ENCODE data around the gene AKT1S1.
"Not testable (repeated sequence)": the region's sequence is repeated elsewhere in the genome, so short reads cannot be mapped to it uniquely, and the experiment has no call there.

AKT1S1 gene

DNA sequence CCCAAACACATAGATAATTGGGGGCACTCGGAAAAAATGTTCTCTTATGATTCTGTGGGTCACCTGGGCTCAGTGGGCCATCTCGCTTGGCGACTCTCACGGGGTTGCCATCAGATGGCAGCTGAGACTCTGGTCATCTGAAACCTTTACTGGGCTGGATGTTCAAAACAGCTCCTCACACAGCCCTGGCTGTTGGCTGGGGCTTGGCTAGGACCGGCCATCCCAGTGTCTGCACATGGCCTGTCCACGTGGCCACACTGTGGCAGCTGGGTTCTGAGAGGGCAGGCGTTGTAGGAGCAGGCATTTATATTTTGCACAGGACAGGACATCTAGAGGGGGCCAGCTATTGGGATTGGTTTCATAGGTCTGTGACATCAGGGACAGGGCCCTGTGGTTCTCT lies 43.6 kb downstream of the AKT1S1 start:
- DNase-seq, result no peak

DNA sequence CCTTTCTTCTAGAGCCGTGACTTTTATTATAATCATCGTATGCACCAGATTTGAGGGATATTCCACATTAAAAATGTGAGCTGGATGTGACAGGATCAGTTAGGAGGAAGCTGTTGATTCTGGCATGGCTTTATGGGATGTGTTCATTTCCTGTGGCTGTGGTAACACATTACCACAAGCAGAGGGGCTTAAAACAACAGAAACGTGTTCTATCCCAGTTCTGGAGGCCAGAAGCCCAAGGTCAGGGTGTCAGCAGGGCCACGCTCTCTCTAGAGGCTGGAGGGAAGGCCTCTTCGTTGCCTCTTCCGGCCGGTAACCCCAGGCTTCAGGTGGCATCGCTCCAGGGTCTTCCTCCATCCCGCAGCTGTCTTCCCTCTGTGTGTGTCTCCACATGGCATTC lies 44.6 kb downstream of the AKT1S1 start:
- DNase-seq, result no peak

DNA sequence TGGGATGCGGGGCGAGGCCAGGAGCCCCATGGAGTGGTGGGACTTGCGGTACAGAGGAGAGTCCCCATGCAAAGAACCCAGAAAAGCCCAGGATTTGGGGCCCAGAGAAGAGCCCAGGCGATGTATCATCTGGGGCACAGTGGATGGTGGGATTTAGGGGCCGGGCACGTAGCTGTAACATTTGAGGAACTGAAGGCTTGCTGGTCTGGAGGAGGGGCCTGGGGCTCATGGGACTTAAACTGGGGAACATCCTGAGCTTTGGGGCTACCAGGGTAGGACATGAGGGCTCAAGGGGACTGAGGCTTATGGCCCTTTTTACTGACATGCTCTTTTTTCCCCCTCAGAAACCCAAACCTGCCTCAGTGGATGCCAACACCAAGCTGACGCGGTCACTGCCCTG lies 45.6 kb downstream of the AKT1S1 start:
- DNase-seq, result no peak

DNA sequence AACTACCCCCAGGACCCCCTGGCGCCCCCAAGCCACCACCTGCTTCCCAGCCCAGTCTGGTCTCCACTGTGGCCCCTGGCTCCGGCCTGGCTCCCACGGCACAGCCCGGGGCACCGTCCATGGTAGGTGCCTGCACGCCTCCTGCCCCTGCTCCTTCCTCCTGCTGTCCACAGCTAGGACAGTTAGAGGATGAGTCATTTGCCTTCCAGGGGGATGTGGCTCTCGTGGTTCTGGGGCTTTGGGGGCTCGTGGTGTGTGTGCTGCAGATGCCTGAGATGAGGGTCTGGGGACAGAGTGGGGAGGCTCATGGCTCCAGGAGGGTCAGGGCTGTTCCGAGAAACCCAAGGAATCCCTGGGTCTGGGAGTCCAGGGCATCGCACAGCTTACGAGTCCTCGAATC lies 46.4 kb downstream of the AKT1S1 start:
- DNase-seq, result no peak

DNA sequence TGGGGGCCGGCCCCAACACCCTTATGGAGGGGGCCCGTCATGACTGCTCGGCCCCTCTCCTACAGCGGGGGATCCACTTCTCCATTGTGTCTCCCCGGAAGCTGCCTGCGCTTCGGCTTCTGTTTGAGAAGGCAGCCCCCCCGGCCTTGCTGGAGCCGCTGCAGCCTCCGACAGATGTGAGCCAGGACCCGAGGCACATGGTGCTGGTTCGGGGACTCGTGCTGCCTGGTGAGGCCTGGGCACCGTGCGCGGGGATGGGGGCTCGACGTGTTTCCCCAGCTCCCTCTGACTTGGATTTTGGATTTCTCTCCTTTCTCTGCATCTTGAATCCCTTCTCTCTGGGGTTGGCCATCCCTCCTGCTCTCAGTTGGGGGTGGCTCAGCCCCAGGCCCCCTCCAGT lies 47.4 kb downstream of the AKT1S1 start:
- no peak for DNase-seq

DNA sequence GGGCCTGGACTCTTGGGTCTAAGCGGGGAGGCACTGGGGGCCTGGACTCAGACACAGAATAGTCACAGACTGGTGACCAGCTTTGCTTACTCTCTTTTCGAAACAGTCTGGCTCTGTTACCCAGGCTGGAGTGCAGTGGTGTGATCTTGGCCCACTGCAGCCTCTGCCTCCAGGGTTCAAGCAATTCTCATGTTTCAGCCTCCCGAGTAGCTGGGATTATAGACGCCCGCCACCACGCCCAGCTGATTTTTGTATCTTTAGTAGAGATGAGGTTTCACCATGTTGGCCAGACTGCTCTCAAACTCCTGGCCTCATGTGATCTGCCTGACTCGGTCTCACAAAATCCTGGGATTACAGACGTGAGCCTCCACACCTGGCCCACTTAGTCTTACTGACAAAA lies 48.0 kb downstream of the AKT1S1 start:
- no peak for DNase-seq

DNA sequence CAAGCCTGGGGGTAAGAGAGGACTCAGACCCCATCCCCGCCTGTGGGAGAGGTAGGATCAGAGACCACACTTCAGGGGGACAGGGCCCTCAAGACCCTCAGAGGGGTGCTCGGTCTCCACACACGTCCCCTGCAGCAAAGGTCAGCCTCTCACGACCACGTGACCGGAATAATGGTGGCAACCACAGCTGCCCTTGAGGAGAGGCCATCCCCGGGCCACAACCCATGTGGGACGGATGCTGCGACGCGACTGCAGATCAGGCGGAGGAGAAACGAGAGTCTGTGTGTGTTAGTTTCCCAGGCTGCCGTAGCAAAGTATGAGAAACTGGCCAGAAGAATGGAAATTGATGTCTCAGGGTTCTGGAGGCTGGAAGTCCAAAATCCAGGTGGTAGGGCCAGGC lies 50.1 kb downstream of the AKT1S1 start:
- DNase-seq, result no peak

DNA sequence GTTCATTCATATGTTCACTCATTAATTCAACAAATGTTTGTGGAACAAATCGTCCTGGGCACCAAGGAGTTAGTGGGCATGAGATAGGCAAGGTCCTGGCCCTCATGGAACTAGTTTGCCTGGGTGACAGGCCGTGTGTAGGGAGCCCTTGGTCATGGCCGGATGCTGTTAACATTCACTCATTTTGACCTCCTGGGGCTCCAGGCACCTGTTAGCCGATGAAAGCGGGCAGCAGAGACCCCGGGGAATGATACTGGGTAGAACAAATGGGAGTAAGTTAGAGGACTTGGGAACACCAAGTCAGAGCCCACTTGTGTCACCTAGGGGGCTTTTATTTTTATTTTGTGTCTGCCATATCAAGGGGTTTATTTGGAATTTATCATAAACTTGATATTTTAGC lies 52.5 kb downstream of the AKT1S1 start:
- DNase-seq, result no peak

DNA sequence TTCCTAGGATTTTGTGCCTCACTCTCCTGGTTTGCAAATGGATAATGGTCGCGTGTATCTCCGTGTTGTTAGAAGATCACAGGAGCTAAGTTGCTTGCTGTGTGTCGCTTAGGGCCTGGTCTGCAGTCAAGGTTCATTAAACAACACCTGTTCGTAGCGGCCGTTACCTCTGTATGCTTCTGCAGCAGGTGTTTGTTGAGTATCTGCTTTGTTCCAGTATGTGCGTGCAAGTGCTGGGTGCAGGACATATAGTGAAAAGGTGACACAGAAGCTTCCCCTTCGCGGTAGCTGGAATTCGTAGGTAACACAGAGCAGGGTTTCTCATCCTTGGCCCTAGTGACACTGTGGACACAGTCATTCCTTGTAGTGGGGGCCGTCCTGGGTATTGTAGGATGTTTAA lies 53.7 kb downstream of the AKT1S1 start:
- DNase-seq, result peak; percentile 68 to 76

DNA sequence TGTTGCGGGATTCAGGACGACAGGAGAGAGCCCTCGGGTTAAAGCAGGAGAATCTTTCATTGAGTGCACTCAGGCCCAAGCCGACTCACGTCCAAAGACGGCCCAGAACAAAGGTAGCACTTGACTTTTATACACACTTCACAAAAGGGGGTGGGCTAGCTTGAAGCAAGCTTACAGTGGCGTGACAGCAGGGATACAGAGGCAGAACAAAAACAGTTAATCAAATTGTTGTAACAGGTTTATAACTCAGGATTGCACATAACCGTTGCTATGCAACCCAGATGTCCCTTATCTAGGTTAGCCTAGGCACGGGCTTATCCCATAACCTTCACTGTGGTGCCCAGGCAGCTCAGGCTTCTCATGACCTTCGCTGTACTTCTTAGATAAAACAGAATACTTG lies 57.0 kb downstream of the AKT1S1 start:
- no peak for DNase-seq

DNA sequence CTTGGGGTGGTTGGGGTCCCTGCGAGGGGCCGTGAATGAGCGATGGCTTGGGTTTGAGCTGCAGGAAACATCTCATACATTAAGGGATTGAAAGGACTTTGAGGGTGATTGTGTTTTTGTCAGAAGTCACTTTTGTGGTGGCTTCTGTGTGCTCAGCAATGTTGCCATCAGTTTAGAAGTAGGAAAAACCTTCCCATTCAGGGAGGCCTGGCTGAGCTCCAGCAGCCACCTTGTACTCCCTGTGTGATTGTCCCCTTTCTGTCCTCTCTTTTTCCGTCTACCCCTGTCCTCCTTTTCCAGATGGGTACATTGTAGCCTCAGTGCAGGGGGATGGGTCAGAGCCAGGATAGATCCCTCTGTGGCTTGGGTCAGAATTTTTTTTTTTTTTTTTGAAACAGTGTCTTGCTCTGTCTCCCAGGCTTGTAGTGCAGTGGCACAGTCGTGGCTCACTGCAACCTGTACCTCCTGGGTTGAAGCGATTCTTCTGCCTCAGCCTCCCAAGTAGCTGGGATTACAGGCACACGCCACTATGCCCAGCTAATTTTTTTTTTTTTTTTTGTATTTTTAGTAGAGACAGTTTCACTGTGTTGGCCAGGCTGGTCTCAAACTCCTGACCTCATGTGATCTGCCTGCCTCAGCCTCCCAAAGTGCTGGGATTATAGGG lies 57.6 kb downstream of the AKT1S1 start:
- not testable (repeated sequence) for DNase-seq

Measured in SHP77 (cell line).